HepG2 (cell line): ENCODE data around the gene TDRD9.

Experiments used
- EZH2 ChIP-seq: conservative IDR thresholded peaks from 2 replicates; pipeline ENCODE4 v1.6.1; 2012; ENCODE audit warnings: mild to moderate bottlenecking, low read depth, low read length, moderate library complexity
- GABPA ChIP-seq, 2 experiments: IDR thresholded peaks; 2 replicates each; pipeline ENCODE4 v1.6.1; 2011 to 2016; ENCODE audit warnings: low read depth in 2 of 2, low read length in 1 of 2, missing biosample characterization in 1 of 2, missing genetic modification characterization in 1 of 2
- PATZ1 ChIP-seq: sonication (generic); formaldehyde crosslinking; IDR thresholded peaks from 2 replicates; pipeline ENCODE4 v1.4.0; 2020; ENCODE audit warnings: missing genetic modification reagents
- USF2 ChIP-seq, 2 experiments: sonication (generic) in 1 of 2; formaldehyde crosslinking in 1 of 2; IDR thresholded peaks; 2 replicates each; pipeline versions ENCODE4 v1.5.1 to v1.6.1; 2011 to 2020; ENCODE audit warnings: borderline replicate concordance in 1 of 2, low read depth in 1 of 2, low read length in 1 of 2, mild to moderate bottlenecking in 1 of 2, missing genetic modification reagents in 1 of 2, moderate library complexity in 1 of 2
- ZNF546 ChIP-seq: sonication (generic); formaldehyde crosslinking; conservative IDR thresholded peaks from 2 replicates; pipeline ENCODE4 v1.8.1; 2023; ENCODE audit warnings: mild to moderate bottlenecking, missing genetic modification reagents
- ZNF776 ChIP-seq: sonication (generic); formaldehyde crosslinking; IDR thresholded peaks from 2 replicates; pipeline ENCODE4 v1.4.0; 2020; ENCODE audit warnings: mild to moderate bottlenecking, missing genetic modification reagents

- TF ChIP-seq PATZ1 (CRISPR knock-in tag) = no peak
- no peak for TF ChIP-seq GABPA (IDR thresholded peaks at IDR 0.05; ENCODE audit: low read depth, low read length)
- TF ChIP-seq GABPA (CRISPR knock-in tag; IDR thresholded peaks at IDR 0.05; ENCODE audit: low read depth) = no peak
- no peak for TF ChIP-seq USF2 (IDR thresholded peaks at IDR 0.05; ENCODE audit: low read depth, low read length)
- no peak for TF ChIP-seq USF2 (CRISPR knock-in tag; IDR thresholded peaks at IDR 0.05; ENCODE audit: borderline replicate concordance)
- TF ChIP-seq ZNF546 (CRISPR knock-in tag) = no peak
- no peak for TF ChIP-seq EZH2
- no peak for TF ChIP-seq ZNF776 (CRISPR knock-in tag)
These were observed 17.3 kb upstream of the TDRD9 start for GRCh38 chr14:103910984-103911383.
